Trophoblast cell (in vitro differentiated cells and primary cell): ENCODE data around the gene TIMM21.

Source experiments
- DNase-seq, 2 donors: peaks; one replicate each; pipeline ENCODE4 v3.0.0-alpha.2; 2016
- H2AFZ ChIP-seq: 2 replicates; pipeline ENCODE4 v1.6.1; 2013; ENCODE audit warnings: low read length, moderate library complexity, mild to moderate bottlenecking; ENCODE audit not compliant: insufficient read depth, poor library complexity
- H2AK5ac ChIP-seq: 2 replicates; pipeline ENCODE4 v1.6.1; 2013; ENCODE audit warnings: mild to moderate bottlenecking, low read length
- H2BK120ac ChIP-seq: 2 replicates; pipeline ENCODE4 v1.6.1; 2013; ENCODE audit warnings: low read length, mild to moderate bottlenecking, moderate library complexity; ENCODE audit not compliant: insufficient read depth, poor library complexity
- H2BK12ac ChIP-seq: 2 replicates; pipeline ENCODE4 v1.6.1; 2013; ENCODE audit warnings: mild to moderate bottlenecking, low read length, moderate library complexity
- H2BK5ac ChIP-seq: 2 replicates; pipeline ENCODE4 v1.6.1; 2013; ENCODE audit warnings: low read length, low read depth, moderate library complexity, mild to moderate bottlenecking; ENCODE audit not compliant: poor library complexity
- H3K14ac ChIP-seq: 2 replicates; pipeline ENCODE4 v1.6.1; 2013; ENCODE audit warnings: mild to moderate bottlenecking, low read length
- H3K18ac ChIP-seq: 2 replicates; pipeline ENCODE4 v1.6.1; 2013; ENCODE audit warnings: mild to moderate bottlenecking, low read length
- H3K23ac ChIP-seq: 2 replicates; pipeline ENCODE4 v1.6.1; 2013; ENCODE audit warnings: low read length
- H3K27ac ChIP-seq: 2 replicates; pipeline ENCODE4 v1.5.1; 2013; ENCODE audit warnings: low read depth, mild to moderate bottlenecking, inconsistent platforms, low read length, moderate library complexity
- H3K27me3 ChIP-seq: 2 replicates; pipeline ENCODE4 v1.6.1; 2013; ENCODE audit warnings: inconsistent platforms, mild to moderate bottlenecking, low read length, moderate library complexity; ENCODE audit not compliant: insufficient read depth
- H3K36me3 ChIP-seq, 2 experiments: 1 replicate in 1 of 2; 2 replicates in 1 of 2; pipeline ENCODE4 v1.6.1; 2013; ENCODE audit warnings: low read length in 2 of 2, mild to moderate bottlenecking in 2 of 2, moderate library complexity in 1 of 2; ENCODE audit not compliant: insufficient read depth in 2 of 2, control insufficient read depth in 1 of 2
- H3K4ac ChIP-seq: 2 replicates; pipeline ENCODE4 v1.6.1; 2013; ENCODE audit warnings: low read depth, mild to moderate bottlenecking, low read length, moderate library complexity
- H3K4me1 ChIP-seq, 2 experiments: 1 replicate in 1 of 2; 2 replicates in 1 of 2; pipeline ENCODE4 v1.6.1; 2013; ENCODE audit warnings: low read length in 2 of 2, mild to moderate bottlenecking in 2 of 2, moderate library complexity in 1 of 2; ENCODE audit not compliant: insufficient read depth in 2 of 2, control insufficient read depth in 1 of 2
- H3K4me2 ChIP-seq: 2 replicates; pipeline ENCODE4 v1.6.1; 2013; ENCODE audit warnings: inconsistent platforms, mild to moderate bottlenecking, low read length, moderate library complexity
- H3K4me3 ChIP-seq: 2 replicates; pipeline ENCODE4 v1.5.1; 2013; ENCODE audit warnings: mild to moderate bottlenecking, low read depth, low read length, inconsistent platforms
- H3K79me1 ChIP-seq: one replicate; pipeline ENCODE4 v1.6.1; 2013; ENCODE audit warnings: low read length
- H3K79me2 ChIP-seq: 2 replicates; pipeline ENCODE4 v1.6.1; 2013; ENCODE audit warnings: low read length, mild to moderate bottlenecking; ENCODE audit not compliant: control insufficient read depth, insufficient read depth, poor library complexity
- H3K9ac ChIP-seq: 2 replicates; pipeline ENCODE4 v1.6.1; 2013; ENCODE audit warnings: mild to moderate bottlenecking, low read length
- H3K9me3 ChIP-seq: 2 replicates; pipeline ENCODE4 v1.6.1; 2013; ENCODE audit warnings: low read depth, mild to moderate bottlenecking, control low read depth, inconsistent platforms, low read length; ENCODE audit not compliant: insufficient read depth
- H4K12ac ChIP-seq: 2 replicates; pipeline ENCODE4 v1.6.1; 2013; ENCODE audit warnings: low read depth, mild to moderate bottlenecking, low read length, moderate library complexity
- H4K8ac ChIP-seq: 2 replicates; pipeline ENCODE4 v1.6.1; 2013; ENCODE audit warnings: low read depth, mild to moderate bottlenecking, low read length, moderate library complexity
- H4K91ac ChIP-seq: one replicate; pipeline ENCODE4 v1.6.1; 2013; ENCODE audit warnings: low read depth, mild to moderate bottlenecking, low read length, moderate library complexity
- WGBS: extraction: QIAGEN DNeasy Blood & Tissue Kit; methylation state at CpG from one replicate; pipeline ENCODE4 v1.1.7; 2013; ENCODE audit warnings: missing lambda C conversion rate; ENCODE audit not compliant: insufficient read length, insufficient coverage; ENCODE audit errors: extremely low coverage; 5-methylcytosine and 5-hydroxymethylcytosine counted together

Gene TIMM21

DNA sequence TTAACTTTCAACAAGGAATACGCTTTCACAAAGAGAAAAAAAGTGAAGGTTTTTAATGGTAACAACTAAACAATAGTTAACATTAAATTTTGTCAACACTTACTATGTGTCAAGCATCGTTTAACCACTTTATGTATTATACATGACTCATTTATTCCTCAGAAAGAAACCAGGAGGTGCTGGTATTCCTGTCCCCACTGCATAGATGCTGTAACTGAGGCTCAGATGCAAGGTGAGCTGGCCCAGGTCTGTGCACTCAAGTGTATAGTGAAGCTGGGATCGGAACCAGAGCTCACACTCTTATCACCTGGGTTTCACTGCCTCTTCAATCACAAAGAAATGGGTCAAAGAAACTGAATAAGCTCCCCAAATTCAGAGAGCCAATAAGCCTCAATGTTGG is 17.2 kb upstream of the TIMM21 start:
- DNase-seq = no peak
- Histone ChIP-seq H4K8ac (no peak overlapping the region), H3K4me3 (no peak overlapping the region), H3K23ac (no peak overlapping the region), H4K91ac (no peak overlapping the region), H2AFZ (no peak overlapping the region), H3K14ac (no peak overlapping the region), H3K9ac (no peak overlapping the region), H2BK12ac (no peak overlapping the region), H4K12ac (no peak overlapping the region), H3K9me3 (no peaks in the 10 kb centered on the region), H3K79me1 (no peaks in the 10 kb centered on the region), H2AK5ac (no peak overlapping the region), H2BK5ac (no peak overlapping the region), H3K36me3 (no peaks in the 10 kb centered on the region), H3K27ac (no peak overlapping the region), H3K27me3 (no peaks in the 10 kb centered on the region), H3K4ac (no peak overlapping the region), H3K4me1 (no peaks in the 10 kb centered on the region), H3K4me2 (no peak overlapping the region), H2BK120ac (no peak overlapping the region), H3K18ac (no peak overlapping the region), H3K79me2 (no peaks in the 10 kb centered on the region)
- no CpG with 5 or more reads among the region's 3 CpGs for WGBS

DNA sequence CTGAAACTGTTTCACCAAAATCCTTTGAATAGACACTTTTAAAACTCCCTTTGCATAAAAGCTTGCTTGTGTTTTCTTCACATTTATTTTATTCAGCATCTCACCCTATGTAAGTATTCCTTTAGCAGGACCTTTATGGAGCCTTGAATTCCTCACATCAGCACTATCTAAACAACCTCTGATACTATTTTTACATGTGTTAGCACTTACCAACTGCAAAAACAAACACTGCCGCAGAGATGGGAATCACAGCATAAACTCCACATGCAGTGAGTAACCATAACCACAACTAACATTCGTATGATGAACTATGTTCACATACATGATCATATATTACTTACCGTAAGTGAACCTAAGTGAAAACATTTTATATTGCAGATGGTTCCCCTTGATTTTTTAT is 16.1 kb upstream of the TIMM21 start:
- no peak overlapping the region for H3K4me3 ChIP-seq
- no peak overlapping the region for H3K4me2 ChIP-seq
- no peak overlapping the region for H2BK12ac ChIP-seq
- H3K27ac ChIP-seq = no peak overlapping the region
- H3K23ac ChIP-seq = no peak overlapping the region
- no peak overlapping the region for H4K91ac ChIP-seq
- H2AFZ ChIP-seq = no peak overlapping the region
- H2BK120ac ChIP-seq = no peak overlapping the region
- H3K79me1 ChIP-seq = no peaks in the 10 kb centered on the region
- H3K9ac ChIP-seq = no peak overlapping the region
- no peaks in the 10 kb centered on the region for H3K9me3 ChIP-seq
- no peaks in the 10 kb centered on the region for H3K36me3 ChIP-seq
- no peak overlapping the region for H3K14ac ChIP-seq
- no peaks in the 10 kb centered on the region for H3K27me3 ChIP-seq
- no peak overlapping the region for H2BK5ac ChIP-seq
- H4K8ac ChIP-seq = no peak overlapping the region
- H4K12ac ChIP-seq = no peak overlapping the region
- no peak overlapping the region for H2AK5ac ChIP-seq
- no peak overlapping the region for H3K4ac ChIP-seq
- no peak overlapping the region for H3K18ac ChIP-seq
- no CpG with 5 or more reads among the region's 3 CpGs for WGBS
- no peak for DNase-seq
- H3K4me1 ChIP-seq = no peaks in the 10 kb centered on the region
- no peaks in the 10 kb centered on the region for H3K79me2 ChIP-seq

DNA sequence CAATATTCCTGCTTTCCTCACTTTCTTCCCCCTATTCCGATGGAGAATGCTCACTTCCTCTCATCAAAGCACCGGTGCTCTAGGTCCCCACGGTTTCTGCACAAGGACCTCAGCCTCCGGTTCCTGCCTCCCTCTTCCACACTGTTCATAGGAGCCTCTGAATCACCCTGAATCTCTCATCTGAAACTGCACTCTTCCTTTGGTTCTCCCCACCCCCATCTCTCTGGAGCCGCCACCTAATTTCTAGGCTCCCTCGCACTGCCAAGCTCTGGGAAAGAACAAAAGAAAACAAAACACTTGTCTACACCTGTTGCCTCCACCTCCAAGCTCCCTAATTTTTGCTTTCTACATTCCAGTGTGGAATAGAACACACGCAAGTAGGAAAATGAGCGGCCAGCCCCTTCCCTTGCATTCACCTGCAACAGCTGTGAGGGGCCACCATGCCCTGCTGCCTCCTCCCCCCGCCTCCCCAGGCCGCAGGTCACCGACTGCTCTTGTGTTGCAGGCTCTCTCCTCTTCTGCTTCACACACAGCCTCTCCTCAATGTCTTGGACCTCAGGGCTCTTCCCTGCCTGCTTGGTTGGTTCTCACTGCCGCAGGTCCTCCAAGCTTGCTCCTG is 10.3 kb upstream of the TIMM21 start:
- no peaks in the 10 kb centered on the region for H3K9me3 ChIP-seq
- no peak overlapping the region for H3K14ac ChIP-seq
- no peak overlapping the region for H3K9ac ChIP-seq
- H3K27me3 ChIP-seq = no peaks in the 10 kb centered on the region
- H2BK5ac ChIP-seq = no peak overlapping the region
- no peaks in the 10 kb centered on the region for H3K79me1 ChIP-seq
- no peak overlapping the region for H3K4me3 ChIP-seq
- no peak for DNase-seq
- no peaks in the 10 kb centered on the region for H3K79me2 ChIP-seq
- WGBS = no CpG with 5 or more reads among the region's 12 CpGs
- H2BK120ac ChIP-seq = no peak overlapping the region
- no peak overlapping the region for H2AK5ac ChIP-seq
- no peak overlapping the region for H2BK12ac ChIP-seq
- no peak overlapping the region for H3K4ac ChIP-seq
- H3K4me1 ChIP-seq = no peaks in the 10 kb centered on the region
- no peak overlapping the region for H3K18ac ChIP-seq
- H4K12ac ChIP-seq = no peak overlapping the region
- H2AFZ ChIP-seq = no peak overlapping the region
- H3K4me2 ChIP-seq = no peak overlapping the region
- no peak overlapping the region for H3K23ac ChIP-seq
- H3K27ac ChIP-seq = no peak overlapping the region
- H4K91ac ChIP-seq = no peak overlapping the region
- no peaks in the 10 kb centered on the region for H3K36me3 ChIP-seq
- H4K8ac ChIP-seq = no peak overlapping the region

DNA sequence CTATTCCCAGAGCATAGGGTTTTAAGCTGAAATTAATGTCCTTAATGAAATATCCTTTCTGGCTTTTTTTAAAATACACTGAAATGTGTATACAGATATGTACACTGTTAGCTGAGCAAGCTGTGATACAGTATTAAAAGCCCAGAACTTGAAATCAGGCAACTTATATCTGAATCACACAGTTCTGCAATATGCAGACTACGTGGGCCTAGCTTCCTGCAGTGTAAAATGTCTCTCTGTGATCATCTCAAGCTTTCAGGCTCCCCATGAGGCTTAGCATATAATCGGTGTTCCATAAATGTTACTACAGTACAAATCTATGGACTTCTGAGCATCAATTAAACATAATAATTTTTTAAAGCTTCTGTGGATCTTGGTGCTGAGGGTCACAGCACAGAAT is 8.9 kb upstream of the TIMM21 start:
- no peak overlapping the region for H3K14ac ChIP-seq

More for the DNA sequence above, 8.9 kb upstream of the TIMM21 start:
- Histone ChIP-seq H2BK120ac (no peak overlapping the region), H2BK5ac (no peak overlapping the region), H2AK5ac (no peak overlapping the region), H3K27me3 (no peaks in the 10 kb centered on the region), H4K12ac (no peak overlapping the region), H2AFZ (no peak overlapping the region), H2BK12ac (no peak overlapping the region), H3K27ac (no peak overlapping the region), H3K9me3 (no peaks in the 10 kb centered on the region), H4K91ac (no peak overlapping the region), H3K4me1 (no peaks in the 10 kb centered on the region), H4K8ac (no peak overlapping the region), H3K18ac (no peak overlapping the region), H3K9ac (no peak overlapping the region), H3K4me2 (no peak overlapping the region), H3K23ac (no peak overlapping the region), H3K79me2 (no peaks in the 10 kb centered on the region), H3K79me1 (no peaks in the 10 kb centered on the region), H3K4me3 (no peak overlapping the region), H3K36me3 (no peaks in the 10 kb centered on the region), H3K4ac (no peak overlapping the region)
- WGBS = no CpG with 5 or more reads among the region's 2 CpGs
- no peak for DNase-seq
